ENCODE measurements around the gene YJU2. TPM values are rescaled to one million over a fixed set of nuclear protein-coding genes. Genes with fewer than 3 reads are reported as not detected.

The YJU2 gene
- total RNA-seq, 1 donor from 2014 or later, result 17.9 TPM

DNA sequence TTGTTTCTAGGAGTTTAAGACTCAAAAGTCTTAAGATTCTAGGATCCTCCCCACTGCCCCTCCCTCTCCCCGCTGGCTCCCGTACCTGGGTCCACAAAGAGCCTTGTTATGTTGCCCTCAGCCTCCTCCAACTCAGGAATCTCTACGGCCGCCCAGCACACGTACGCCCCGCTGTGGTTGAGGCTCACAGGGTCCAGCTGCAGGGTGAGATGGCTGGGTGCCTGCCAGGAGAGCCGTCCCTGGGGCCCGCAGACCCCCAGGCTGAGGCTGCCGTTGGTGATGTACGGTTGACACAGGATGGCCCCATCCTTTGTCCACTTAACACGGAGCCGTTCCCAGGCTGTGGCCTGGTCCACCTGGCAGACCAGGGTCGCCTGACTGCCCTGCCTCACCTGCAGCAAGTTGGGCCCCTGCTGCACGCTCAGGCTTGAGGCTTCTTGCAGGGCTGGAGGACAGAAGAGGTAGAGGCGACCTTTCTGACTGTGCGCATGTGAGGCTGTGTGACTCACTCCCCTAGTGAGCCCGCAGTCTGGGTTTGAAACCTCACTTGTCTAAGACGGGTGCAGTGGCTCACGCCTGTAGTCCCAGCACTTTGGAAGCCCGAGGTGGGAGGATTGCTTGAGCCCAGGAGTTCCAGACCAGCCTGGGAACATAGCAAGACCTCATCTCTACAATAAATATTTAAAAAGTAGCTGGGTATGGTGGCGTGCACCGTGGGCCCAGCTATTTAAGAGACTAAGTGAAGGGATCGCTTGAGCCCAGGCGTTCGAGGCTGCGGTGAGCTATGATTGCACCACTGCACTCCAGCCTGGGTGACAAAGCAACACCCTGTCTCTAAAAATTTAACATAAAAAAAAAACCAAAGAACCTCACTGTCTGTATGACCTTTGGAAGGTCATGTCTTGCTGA, 51.3 kb downstream of the YJU2 start:
- no peak for DNase-seq (ENCODE audit: low read depth in 2 of 2)

DNA sequence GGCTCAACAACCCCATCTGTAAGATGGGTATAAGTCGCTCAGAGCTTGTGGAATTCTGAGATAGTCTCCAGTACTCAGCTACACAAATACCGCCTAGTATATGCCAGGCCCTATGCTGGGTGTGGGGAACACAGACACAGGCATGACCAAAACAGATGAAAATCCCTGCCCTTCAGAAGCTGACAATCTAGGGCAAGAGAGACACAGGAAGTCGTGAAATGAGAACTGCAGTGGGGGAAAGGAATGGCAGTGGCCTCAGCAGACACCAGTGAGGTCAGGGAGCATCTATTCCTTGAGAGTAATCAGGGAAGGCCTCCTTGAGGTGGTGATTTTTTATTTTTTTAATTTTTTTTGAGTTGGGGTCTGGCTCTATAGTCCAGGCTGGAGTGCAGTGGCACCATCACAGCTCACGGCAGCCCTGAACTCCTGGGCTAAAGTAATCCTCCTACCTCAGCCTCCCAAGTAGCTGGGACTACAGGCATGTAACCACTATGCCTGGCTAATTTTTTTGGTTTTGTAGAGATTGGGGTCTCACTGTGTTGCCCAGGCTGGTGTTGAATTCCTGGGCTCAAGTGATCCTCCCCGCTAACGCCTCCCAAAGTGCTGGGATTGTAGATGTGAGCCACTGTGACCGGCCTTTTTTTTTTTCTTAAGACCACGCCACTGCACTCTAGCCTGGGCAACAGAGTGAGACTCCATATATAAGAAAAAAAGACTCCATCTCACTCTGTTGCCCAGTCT, 52.1 kb downstream of the YJU2 start:
- DNase-seq (ENCODE audit: low read depth in 2 of 2), result no peak

DNA sequence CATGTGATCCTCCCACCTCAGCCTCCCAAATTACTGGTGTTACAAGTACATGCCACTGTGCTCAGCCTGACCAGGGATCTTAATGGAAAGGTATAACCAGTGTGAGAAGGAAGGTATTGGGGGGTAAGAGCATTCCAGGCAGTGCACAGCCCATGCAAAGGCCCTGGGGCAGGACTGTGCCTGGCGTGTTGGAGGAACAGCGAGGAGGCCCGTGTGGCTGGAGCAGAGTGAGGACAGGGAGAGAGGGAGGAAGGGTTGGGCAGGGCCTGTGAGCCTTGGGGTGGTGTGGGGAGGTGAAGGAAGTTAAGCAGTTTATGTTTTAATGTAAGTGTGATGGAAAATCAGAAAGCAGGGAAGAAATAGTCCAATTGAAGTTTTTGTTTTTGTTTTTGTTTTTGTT, 53.7 kb downstream of the YJU2 start:
- no peak for DNase-seq (ENCODE audit: low read depth in 2 of 2)

DNA sequence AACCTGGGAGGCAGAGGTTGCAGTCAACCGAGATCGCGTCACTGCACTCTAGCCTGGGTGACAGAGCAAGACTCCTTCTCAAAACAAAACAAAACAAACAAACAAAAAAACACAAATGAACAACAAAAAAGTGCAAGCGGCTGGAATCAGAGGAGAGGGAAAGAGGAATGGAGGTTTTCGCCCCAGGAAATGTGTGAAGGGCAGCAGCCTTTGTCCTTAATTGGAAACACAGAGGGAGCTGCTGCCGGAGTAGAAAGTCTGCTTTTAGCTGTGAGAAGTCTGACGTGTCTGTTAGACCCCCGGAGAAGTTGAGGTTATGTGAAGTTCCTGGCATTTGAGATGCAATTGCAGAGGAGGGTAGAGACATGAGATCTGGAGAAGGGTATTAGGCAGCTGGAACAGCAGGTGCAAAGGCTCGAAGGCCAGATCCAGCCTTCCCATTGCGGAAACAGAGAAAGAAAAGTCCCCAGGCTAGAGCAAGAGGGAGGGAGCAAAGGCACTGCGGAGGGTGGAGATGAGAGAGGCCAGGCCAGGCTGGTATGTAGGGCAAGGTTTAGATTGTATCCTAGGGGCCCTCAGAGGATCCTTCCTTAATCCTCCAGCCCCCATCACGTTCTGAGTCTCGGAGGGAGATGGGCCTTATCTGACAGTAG, 54.8 kb downstream of the YJU2 start:
- DNase-seq (ENCODE audit: low read depth in 2 of 2), result no peak

DNA sequence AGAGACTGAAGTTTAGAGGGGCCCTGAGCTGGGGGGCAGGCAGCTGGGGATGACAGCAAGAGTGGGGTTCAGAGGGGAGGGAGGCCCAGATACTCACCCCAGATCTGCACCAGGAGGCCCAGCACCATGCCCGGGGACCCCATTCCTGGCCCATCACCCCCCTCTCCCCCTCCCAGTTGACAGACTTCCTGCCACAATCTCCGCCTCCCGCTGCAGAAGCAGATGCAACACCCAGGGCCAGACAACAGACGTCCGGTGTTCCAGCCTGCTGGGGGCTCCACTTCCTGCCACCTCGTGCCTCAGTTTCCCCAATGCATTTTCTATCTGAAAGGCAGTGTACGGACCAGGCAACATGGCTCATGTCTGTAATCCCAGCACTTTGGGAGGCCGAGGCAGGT, 55.4 kb downstream of the YJU2 start, which contains the start of gene TMIGD2:
TSS of gene TMIGD2 (minus strand) at position 147 of the 398 bp plus-strand sequence. CDS start at position 143, 4 bp downstream.
- no peak for DNase-seq (ENCODE audit: low read depth in 2 of 2)

DNA sequence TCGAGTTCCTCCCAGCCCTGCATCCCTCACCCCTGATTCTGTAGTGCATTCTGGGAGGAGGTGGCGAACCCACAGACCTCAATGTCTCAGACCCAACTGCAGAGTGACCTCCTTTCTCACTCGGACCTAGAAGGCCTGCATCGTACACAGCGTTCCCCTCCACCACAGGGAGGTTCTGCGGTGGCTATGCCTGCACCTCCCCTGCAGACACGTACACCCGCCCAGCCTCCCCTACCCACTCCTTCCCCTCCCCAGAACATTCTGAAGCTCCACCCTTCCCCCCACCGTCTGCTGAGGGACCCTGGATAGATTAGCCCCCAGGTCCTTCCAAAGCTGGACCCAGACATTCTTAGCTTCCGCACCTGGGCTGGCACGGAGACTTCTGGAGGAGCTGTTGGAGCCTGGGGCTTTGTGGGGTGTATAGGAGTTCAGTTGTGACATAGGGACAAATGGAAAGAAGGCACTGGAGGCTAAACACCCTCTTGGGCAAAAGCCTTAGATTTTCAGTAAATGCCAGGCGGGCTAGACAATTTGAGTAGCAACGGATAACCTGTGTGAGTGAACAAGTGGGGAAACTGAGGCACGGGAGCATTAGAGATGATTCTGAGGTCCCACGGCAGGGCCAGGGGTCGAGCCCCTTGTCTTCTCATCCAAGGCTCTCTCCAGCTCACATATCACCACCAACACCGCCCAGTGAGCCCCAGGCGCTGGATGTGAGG, 57.1 kb downstream of the YJU2 start:
- DNase-seq (ENCODE audit: low read depth in 2 of 2), result no peak

DNA sequence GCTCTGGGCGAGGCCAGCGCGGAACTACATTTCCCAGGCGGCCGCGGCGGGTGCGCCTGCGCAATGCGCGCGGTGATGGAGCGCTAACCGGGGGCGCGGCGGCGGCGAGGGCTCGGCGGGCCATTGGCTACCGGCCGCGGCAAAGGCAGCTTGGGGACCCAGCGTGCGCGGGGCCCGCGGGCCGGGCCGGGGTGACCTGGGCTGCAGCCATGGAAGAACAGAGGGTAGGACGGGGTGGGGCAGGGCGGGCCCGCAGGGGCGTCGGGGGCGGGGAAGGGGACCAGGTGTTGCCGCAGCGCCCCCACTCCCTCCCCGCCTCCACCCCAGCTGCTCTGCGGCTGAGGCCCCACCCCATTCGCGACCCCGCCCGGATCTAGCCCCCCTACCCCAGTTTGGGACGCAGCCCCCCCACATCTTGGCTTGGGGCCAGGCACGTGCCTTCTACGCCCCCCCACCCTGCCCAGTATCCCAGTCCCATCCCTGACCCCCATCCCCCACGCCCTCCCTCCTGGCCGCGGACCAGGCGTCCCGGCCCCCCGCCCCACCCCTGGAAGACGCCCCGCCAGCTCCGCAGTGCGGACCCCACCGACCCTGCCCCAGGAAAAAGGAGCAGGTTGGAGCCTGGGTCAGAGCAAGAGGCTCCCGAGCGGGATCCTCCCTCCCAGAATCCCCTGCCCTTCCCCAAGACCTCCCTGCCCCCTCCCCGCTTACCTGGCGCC, 57.8 kb downstream of the YJU2 start, which contains the start of gene FSD1:
TSS of gene FSD1 (plus strand) at position 61 of the 719 bp plus-strand sequence. CDS start at position 210, 149 bp downstream.
- DNase-seq (ENCODE audit: low read depth in 2 of 2), result peak; percentile 23 to 42

DNA sequence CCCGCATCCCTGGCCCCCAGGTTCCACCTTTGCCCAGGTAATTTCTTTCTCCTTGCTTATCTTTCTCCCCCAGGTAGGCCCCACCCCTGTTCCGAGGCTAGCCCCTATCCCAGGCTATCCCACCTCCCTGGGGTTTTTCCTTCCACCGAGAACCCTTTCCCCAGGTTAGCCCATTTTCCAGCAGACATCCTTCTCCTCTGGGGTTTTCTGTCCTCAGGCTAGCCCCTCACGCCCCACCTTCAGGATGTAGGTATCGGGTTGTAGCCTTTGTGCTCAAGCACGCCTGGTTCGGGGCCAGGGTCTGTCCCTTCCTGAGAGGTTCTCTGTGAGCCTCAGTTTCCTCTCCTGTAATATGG, 58.4 kb downstream of the YJU2 start:
- no peak for DNase-seq (ENCODE audit: low read depth in 2 of 2)

DNA sequence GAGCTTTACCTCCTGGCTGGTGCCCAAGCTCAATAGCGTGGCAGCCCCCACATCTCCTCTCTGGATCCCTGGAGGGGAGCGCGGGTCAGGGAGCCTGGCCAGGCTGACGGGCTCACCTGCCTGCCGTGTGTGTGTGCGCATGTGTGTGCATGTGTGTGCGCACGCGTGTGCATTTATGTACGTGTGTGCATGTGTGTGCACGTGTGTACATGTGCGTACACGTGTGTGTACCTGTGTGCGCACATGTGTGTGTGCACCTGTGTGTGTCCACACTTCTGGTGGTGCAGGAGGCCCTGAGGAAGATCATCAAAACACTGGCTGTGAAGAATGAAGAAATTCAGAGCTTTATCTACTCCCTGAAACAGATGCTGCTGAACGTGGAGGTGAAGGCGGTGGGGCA, 58.8 kb downstream of the YJU2 start:
- DNase-seq (ENCODE audit: low read depth in 2 of 2), result no peak

DNA sequence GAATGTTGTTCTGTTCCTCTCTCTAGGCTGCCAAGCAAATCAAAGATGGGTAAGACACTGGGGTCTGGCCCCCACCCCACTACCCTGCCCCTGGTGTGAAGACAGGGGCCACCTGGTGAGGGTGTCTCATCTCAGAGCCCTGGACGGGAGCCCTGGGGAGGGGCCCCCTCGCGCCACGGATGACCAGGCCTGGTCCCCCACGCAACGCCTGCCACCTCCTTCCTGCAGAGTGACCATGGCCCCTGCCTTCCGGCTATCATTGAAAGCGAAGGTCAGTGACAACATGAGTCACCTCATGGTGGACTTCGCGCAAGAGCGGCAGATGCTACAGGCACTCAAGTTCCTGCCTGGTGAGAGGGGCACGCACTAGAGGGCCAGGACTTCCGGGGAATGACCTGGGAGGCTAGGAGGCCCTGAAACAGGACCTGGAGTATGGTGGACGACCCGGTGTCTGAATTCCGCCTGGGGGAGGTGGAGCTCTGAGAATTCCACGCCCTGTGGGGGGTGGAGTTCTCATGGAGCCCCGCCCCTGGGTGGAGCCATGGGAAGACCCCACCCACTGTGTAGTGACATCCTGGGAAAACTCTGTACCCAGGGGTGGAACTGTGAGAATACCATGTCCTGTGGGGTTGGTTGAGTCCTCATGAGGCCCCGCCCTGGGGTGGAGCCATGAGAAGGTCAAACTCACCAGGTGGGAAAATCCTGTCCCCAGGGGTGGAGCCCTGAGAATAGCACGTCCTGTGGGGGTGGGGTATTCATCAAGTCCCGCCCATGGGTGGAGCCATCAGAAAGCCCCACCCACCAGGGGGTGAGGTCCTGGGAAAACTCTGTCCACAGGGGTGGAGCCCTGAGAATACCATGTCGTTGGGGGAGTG, 63.6 kb downstream of the YJU2 start:
- DNase-seq (ENCODE audit: low read depth in 2 of 2), result no peak

DNA sequence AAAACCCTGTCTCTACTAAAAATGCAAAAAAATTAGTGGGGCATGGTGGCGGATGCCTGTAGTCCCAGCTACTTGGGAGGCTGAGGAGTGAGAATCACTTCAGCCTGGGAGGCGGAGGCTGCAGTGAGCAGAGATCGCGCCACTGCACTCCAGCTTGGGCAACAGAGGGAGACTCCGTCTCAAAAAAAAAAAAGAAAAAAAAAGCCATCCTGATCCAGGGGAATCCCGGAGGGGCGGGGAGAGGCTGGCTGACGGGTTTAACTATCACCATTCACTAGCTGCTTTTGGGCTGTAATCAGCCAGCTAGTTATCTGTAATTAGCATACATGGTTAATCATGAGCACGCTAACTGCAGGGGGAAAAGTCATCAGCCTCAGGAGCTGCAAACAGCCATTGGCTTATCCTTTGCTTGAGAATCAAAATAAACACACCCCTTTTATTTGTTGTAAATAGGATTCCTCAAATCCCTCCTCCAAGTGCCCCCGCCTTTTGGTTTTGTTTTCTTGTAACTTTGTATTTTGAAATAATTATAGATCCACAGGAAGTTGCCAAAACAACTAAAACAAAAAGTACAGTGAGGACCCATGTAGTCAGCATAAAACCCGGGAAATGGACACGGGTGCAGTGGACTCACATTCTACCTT, 67.1 kb downstream of the YJU2 start:
- no peak for DNase-seq (ENCODE audit: low read depth in 2 of 2)

DNA sequence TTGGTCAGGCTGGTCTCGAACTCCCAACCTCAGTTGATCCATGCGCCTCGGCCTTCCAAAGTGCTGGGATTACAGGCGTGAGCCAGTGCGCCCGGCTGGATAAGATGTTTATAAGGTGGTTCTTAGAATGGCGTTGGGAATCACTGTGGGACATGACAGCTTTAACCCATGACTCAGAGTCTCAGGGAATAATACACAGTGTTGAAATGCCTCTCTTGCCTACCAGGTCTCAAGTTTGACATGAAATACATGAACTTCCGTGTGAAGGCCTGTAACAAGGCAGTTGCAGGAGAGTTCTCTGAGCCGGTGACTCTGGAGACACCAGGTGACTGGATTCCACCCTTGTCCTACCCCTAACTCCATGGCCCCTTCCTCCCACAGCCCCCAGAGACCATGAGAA, 70.1 kb downstream of the YJU2 start:
- no peak for DNase-seq (ENCODE audit: low read depth in 2 of 2)

DNA sequence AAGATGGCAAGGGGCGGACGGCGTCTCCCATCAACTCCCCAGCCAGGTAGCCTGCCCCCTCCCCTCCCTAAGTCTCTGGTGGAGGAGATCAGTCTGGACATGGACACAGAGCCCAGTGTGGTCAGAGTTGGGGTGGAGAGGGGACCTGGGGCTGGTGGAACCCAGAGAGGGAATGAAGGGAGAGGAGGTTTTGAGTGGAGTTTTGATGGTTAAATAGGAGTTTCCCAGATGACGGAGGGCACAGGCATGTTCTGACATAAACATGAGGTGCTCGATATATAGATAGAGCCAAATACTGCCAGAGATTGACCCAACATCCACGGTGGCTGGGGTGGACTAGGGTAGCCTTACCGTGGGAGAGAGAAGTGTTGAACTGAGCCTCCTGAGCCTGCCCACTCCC, 71.6 kb downstream of the YJU2 start:
- no peak for DNase-seq (ENCODE audit: low read depth in 2 of 2)

Other genes starting within 250 kb of the YJU2 start
- 19.6 and 21.6 TPM in 2 replicates for gene PIAS4, start 239.3 kb upstream of the YJU2 start, total RNA-seq
- gene ZBTB7A, start 180.2 kb upstream of the YJU2 start, total RNA-seq, result 5.4 and 7.1 TPM in 2 replicates
- 108 and 113 TPM in 2 replicates for gene MAP2K2, start 123.0 kb upstream of the YJU2 start, total RNA-seq
- gene CREB3L3, start 93.4 kb upstream of the YJU2 start, total RNA-seq, result not detected in 2 replicates
- 6.5 and 7.7 TPM in 2 replicates for gene SIRT6, start 64.5 kb upstream of the YJU2 start, total RNA-seq
- gene ANKRD24, start 64.4 kb upstream of the YJU2 start, total RNA-seq, result 0.22 and 0.40 TPM in 2 replicates
- gene EBI3, start 17.6 kb upstream of the YJU2 start, total RNA-seq, result 0.44 and 0.60 TPM in 2 replicates
- gene SHD, start 32.2 kb downstream of the YJU2 start, total RNA-seq, result not detected in 2 replicates
- not detected in 2 replicates for gene TMIGD2, start 55.3 kb downstream of the YJU2 start, total RNA-seq
- gene FSD1, start 57.5 kb downstream of the YJU2 start, total RNA-seq, result 2.2 and 10.2 TPM in 2 replicates
- 28.8 and 36.1 TPM in 2 replicates for gene STAP2, start 91.7 kb downstream of the YJU2 start, total RNA-seq
- 5.2 and 7.7 TPM in 2 replicates for gene MPND, start 96.5 kb downstream of the YJU2 start, total RNA-seq
- gene SH3GL1, start 153.5 kb downstream of the YJU2 start, total RNA-seq, result 41.9 and 44.9 TPM in 2 replicates
- gene CHAF1A, start 155.6 kb downstream of the YJU2 start, total RNA-seq, result 3.6 and 7.8 TPM in 2 replicates
- gene UBXN6, start 210.7 kb downstream of the YJU2 start, total RNA-seq, result 81.9 and 99.8 TPM in 2 replicates
- 38.5 and 39.0 TPM in 2 replicates for gene HDGFL2, start 225.2 kb downstream of the YJU2 start, total RNA-seq